Hepatocyte (in vitro differentiated cells): ENCODE data around the gene TM9SF1. TPM values are rescaled to one million over a fixed set of nuclear protein-coding genes. Genes with fewer than 3 reads are reported as not detected.
"Not testable (repeated sequence)": the region's sequence is repeated elsewhere in the genome, so short reads cannot be mapped to it uniquely, and the experiment has no call there.

ENCODE experiments used
- DNase-seq: peaks from one replicate; pipeline ENCODE4 v3.0.0-alpha.2; 2016; ENCODE audit warnings: low spot score
- H2AFZ ChIP-seq: fragments of 200-600 bp; sonication (generic); 2 replicates; pipeline ENCODE4 v1.6.0; 2016; ENCODE audit warnings: antibody characterized with exemption, mild to moderate bottlenecking
- H3K27ac ChIP-seq: fragments of 200-600 bp; sonication (generic); 2 replicates; pipeline ENCODE4 v1.5.1; 2016; ENCODE audit warnings: mild to moderate bottlenecking
- H3K27me3 ChIP-seq: fragments of 200-600 bp; sonication (generic); 2 replicates; pipeline ENCODE4 v1.6.1; 2016
- H3K36me3 ChIP-seq: fragments of 200-600 bp; sonication (generic); replicated peaks from 2 replicates; pipeline ENCODE4 v1.5.1; 2016; ENCODE audit warnings: low read depth; ENCODE audit not compliant: insufficient read depth
- H3K4me1 ChIP-seq: fragments of 200-600 bp; sonication (generic); 2 replicates; pipeline ENCODE4 v1.5.1; 2016; ENCODE audit warnings: mild to moderate bottlenecking, moderate library complexity; ENCODE audit not compliant: insufficient read depth
- H3K4me2 ChIP-seq: fragments of 200-600 bp; sonication (generic); 2 replicates; pipeline ENCODE4 v1.6.0; 2016
- H3K4me3 ChIP-seq: fragments of 200-600 bp; sonication (generic); 2 replicates; pipeline ENCODE4 v1.5.1; 2016; ENCODE audit warnings: mild to moderate bottlenecking
- H3K79me2 ChIP-seq: fragments of 200-600 bp; sonication (generic); 2 replicates; pipeline ENCODE4 v1.6.0; 2017; ENCODE audit warnings: mild to moderate bottlenecking
- H3K9me2 ChIP-seq: fragments of 200-600 bp; sonication (generic); replicated peaks from 2 replicates; pipeline ENCODE4 v1.6.0; 2017; ENCODE audit warnings: mild to moderate bottlenecking; ENCODE audit not compliant: insufficient read depth
- H3K9me3 ChIP-seq: fragments of 200-600 bp; sonication (generic); 2 replicates; pipeline ENCODE4 v1.5.1; 2016; ENCODE audit warnings: low read depth, mild to moderate bottlenecking
- H4K20me1 ChIP-seq: fragments of 200-600 bp; sonication (generic); 2 replicates; pipeline ENCODE4 v1.6.0; 2016; ENCODE audit warnings: mild to moderate bottlenecking; ENCODE audit not compliant: insufficient read depth, poor library complexity, severe bottlenecking
- CTCF ChIP-seq: fragments of 200-600 bp; sonication (generic); IDR thresholded peaks from 2 replicates; pipeline ENCODE4 v1.5.1; 2016; ENCODE audit warnings: antibody characterized with exemption, mild to moderate bottlenecking; ENCODE audit not compliant: poor library complexity
- EZH2 ChIP-seq: fragments of 200-600 bp; sonication (generic); IDR thresholded peaks from 2 replicates; pipeline ENCODE4 v1.6.1; 2016; ENCODE audit warnings: antibody characterized with exemption, mild to moderate bottlenecking, borderline replicate concordance
- EZH2phosphoT487 ChIP-seq: fragments of 200-600 bp; sonication (generic); IDR thresholded peaks from one replicate; pipeline ENCODE4 v1.6.1; 2018; ENCODE audit warnings: antibody characterized with exemption, mild to moderate bottlenecking, low read depth, moderate library complexity; ENCODE audit not compliant: unreplicated experiment, severe bottlenecking
- WGBS: methylation state at CpG from one replicate; pipeline ENCODE4 v1.1.6; 2016; ENCODE audit warnings: low lambda C conversion rate; ENCODE audit errors: missing lambda C conversion rate; 5-methylcytosine and 5-hydroxymethylcytosine counted together
- polyA plus RNA-seq: library from polyadenylated mRNA; unstranded; fragments of >200 nt; fragmentation: Nextera tagmentation; extraction: Ambion mirVana; gene quantifications from 2 replicates; pipeline ENCODE4 v1.2.1, GENCODE V29; 2016
- total RNA-seq: library from RNA; depleted of rRNA; stranded (reverse); fragments of >200 nt; gene quantifications from 2 replicates; pipeline ENCODE4 v1.2.3, GENCODE V29; 2014

TM9SF1 gene
- total and polyA plus RNA-seq, 2 experiments from 2014 or later: 68.1 to 84.0 TPM

GRCh38 chr14:24224618-24225071, 29.4 kb upstream of the TM9SF1 start:
- peaks cover 5% of the 10 kb centered on the region for H4K20me1 ChIP-seq
- WGBS: 97% methylated on average over 7 of the region's 7 CpGs

GRCh38 chr14:24222987-24223386, 27.7 kb upstream of the TM9SF1 start:
- WGBS: 99% methylated on average over 4 of the region's 4 CpGs
- not testable (repeated sequence) for H3K4me2 ChIP-seq, H3K27ac ChIP-seq, H4K20me1 ChIP-seq, H3K9me2 ChIP-seq, H2AFZ ChIP-seq, H3K36me3 ChIP-seq, H3K27me3 ChIP-seq, H3K4me3 ChIP-seq, H3K4me1 ChIP-seq, H3K9me3 ChIP-seq, DNase-seq
- peaks cover 90% of the 10 kb centered on the region for H3K79me2 ChIP-seq

More at GRCh38 chr14:24224618-24225071, 29.4 kb upstream of the TM9SF1 start:
- no peak for TF ChIP-seq EZH2phosphoT487
- no peak for TF ChIP-seq CTCF
- no peak for TF ChIP-seq EZH2
- Histone ChIP-seq H3K27me3 (no peaks in the 10 kb centered on the region), H2AFZ (no peak overlapping the region), H3K27ac (no peak overlapping the region), H3K36me3 (no peaks in the 10 kb centered on the region), H3K4me1 (no peaks in the 10 kb centered on the region), H3K79me2 (peaks cover 96% of the 10 kb centered on the region), H3K4me2 (no peak overlapping the region), H3K9me2 (no peaks in the 10 kb centered on the region), H3K4me3 (no peak overlapping the region), H3K9me3 (no peaks in the 10 kb centered on the region)
- no peak for DNase-seq

GRCh38 chr14:24219521-24219920, 24.3 kb upstream of the TM9SF1 start:
- 61% methylated on average over 3 of the region's 3 CpGs for WGBS
- Histone ChIP-seq H3K4me3 (no peak overlapping the region), H3K9me3 (no peaks in the 10 kb centered on the region), H3K4me1 (no peaks in the 10 kb centered on the region), H3K36me3 (no peaks in the 10 kb centered on the region), H2AFZ (no peak overlapping the region), H3K27me3 (no peaks in the 10 kb centered on the region), H3K27ac (no peak overlapping the region), H3K4me2 (no peak overlapping the region), H3K9me2 (no peaks in the 10 kb centered on the region), H4K20me1 (peaks cover 5% of the 10 kb centered on the region), H3K79me2 (peaks cover 56% of the 10 kb centered on the region)
- no peak for DNase-seq
- TF ChIP-seq EZH2phosphoT487: no peak
- TF ChIP-seq CTCF: no peak
- no peak for TF ChIP-seq EZH2

- 94% methylated on average over 4 of the region's 4 CpGs for WGBS
- peaks cover 5% of the 10 kb centered on the region for H4K20me1 ChIP-seq
- DNase-seq: no peak
- no peak overlapping the region for H3K27ac ChIP-seq
- no peak overlapping the region for H3K4me2 ChIP-seq
- H3K36me3 ChIP-seq: no peaks in the 10 kb centered on the region
- no peaks in the 10 kb centered on the region for H3K9me3 ChIP-seq
- TF ChIP-seq EZH2phosphoT487 (no peak), CTCF (no peak), EZH2 (no peak)
- H3K9me2 ChIP-seq: no peaks in the 10 kb centered on the region
- H3K79me2 ChIP-seq: peaks cover 53% of the 10 kb centered on the region
- H3K4me1 ChIP-seq: peaks cover 3% of the 10 kb centered on the region
- H2AFZ ChIP-seq: no peak overlapping the region
- no peak overlapping the region for H3K4me3 ChIP-seq
- H3K27me3 ChIP-seq: no peaks in the 10 kb centered on the region
Measured at GRCh38 chr14:24219080-24219479, 23.8 kb upstream of the TM9SF1 start.

GRCh38 chr14:24216876-24217275, 21.6 kb upstream of the TM9SF1 start:
- not testable (repeated sequence) for H2AFZ ChIP-seq, H3K27me3 ChIP-seq, DNase-seq, H3K9me3 ChIP-seq, H3K4me1 ChIP-seq, H4K20me1 ChIP-seq, H3K27ac ChIP-seq, H3K9me2 ChIP-seq, H3K36me3 ChIP-seq, H3K4me3 ChIP-seq, H3K4me2 ChIP-seq
- 100% methylated on average over 1 of the region's 1 CpG for WGBS
- H3K79me2 ChIP-seq: peaks cover 37% of the 10 kb centered on the region
